WTC11 (cell line): ENCODE data around the gene CABLES1. TPM values are rescaled to one million over a fixed set of nuclear protein-coding genes. Genes with fewer than 3 reads are reported as not detected.

Experiments used
- ATAC-seq: fragments of 200-7000 bp; cut with Tn5 transposase; 2 replicates; pipeline ENCODE4 v1.10.0; 2021; ENCODE audit warnings: mild to moderate bottlenecking, moderate library complexity
- CTCF ChIA-PET: fragments of 300-600 bp; sonication (Branson Sonifier 250); formaldehyde crosslinking; loops from one replicate; lab custom pipeline; 2021; ENCODE audit warnings: antibody characterized with exemption; lab: Charles Lee
- POLR2A ChIA-PET: fragments of 350-600 bp; sonication (Branson Sonifier 250); formaldehyde crosslinking; loops from one replicate; lab custom pipeline; 2021; ENCODE audit warnings: antibody characterized with exemption; lab: Charles Lee
- DNase-seq: peaks from one replicate; pipeline ENCODE4 v3.0.0; 2021; ENCODE audit warnings: low spot score
- H3K27ac Mint-ChIP-seq: 2 replicates; pipeline ENCODE4 v1.8.0; 2021; ENCODE audit warnings: mixed read lengths
- H3K27me3 Mint-ChIP-seq: 2 replicates; pipeline ENCODE4 v1.8.0; 2021; ENCODE audit warnings: low read depth, mild to moderate bottlenecking, moderate library complexity, mixed read lengths
- H3K36me3 Mint-ChIP-seq: 2 replicates; pipeline ENCODE4 v1.8.0; 2021; ENCODE audit warnings: mixed read lengths
- H3K4me1 Mint-ChIP-seq: 2 replicates; pipeline ENCODE4 v1.8.0; 2022; ENCODE audit warnings: mixed read lengths
- H3K4me3 Mint-ChIP-seq: 2 replicates; pipeline ENCODE4 v1.8.0; 2021; ENCODE audit warnings: mild to moderate bottlenecking, moderate library complexity, mixed read lengths
- H3K9me3 Mint-ChIP-seq: 2 replicates; pipeline ENCODE4 v1.8.0; 2021; ENCODE audit warnings: mixed read lengths
- ATF3 ChIP-seq: sonication (generic); formaldehyde crosslinking; conservative IDR thresholded peaks from 2 replicates; pipeline ENCODE4 v1.8.1; 2022; ENCODE audit warnings: mild to moderate bottlenecking, missing genetic modification reagents
- CREM ChIP-seq: sonication (generic); formaldehyde crosslinking; IDR thresholded peaks from 2 replicates; pipeline ENCODE4 v1.8.1; 2022; ENCODE audit warnings: mild to moderate bottlenecking, missing genetic modification reagents, moderate library complexity
- E2F5 ChIP-seq: sonication (generic); formaldehyde crosslinking; IDR thresholded peaks from 2 replicates; pipeline ENCODE4 v1.8.1; 2022; ENCODE audit warnings: mild to moderate bottlenecking, moderate library complexity, missing genetic modification reagents
- ELF4 ChIP-seq: sonication (generic); formaldehyde crosslinking; IDR thresholded peaks from 2 replicates; pipeline ENCODE4 v1.8.1; 2022; ENCODE audit warnings: low read depth, mild to moderate bottlenecking, moderate library complexity, missing genetic modification reagents
- ESRRA ChIP-seq: sonication (generic); formaldehyde crosslinking; IDR thresholded peaks from 2 replicates; pipeline ENCODE4 v1.8.1; 2022; ENCODE audit warnings: mild to moderate bottlenecking, missing genetic modification reagents, borderline replicate concordance
- FOXK1 ChIP-seq: sonication (generic); formaldehyde crosslinking; IDR thresholded peaks from 2 replicates; pipeline ENCODE4 v1.8.0; 2022; ENCODE audit warnings: mild to moderate bottlenecking, moderate library complexity, missing genetic modification reagents
- JAZF1 ChIP-seq: fragments of 250-450 bp; sonication (Bioruptor Pico); IDR thresholded peaks from 2 replicates; pipeline ENCODE4 v1.9.0; 2021; ENCODE audit warnings: moderate library complexity, mild to moderate bottlenecking, inconsistent platforms
- MAX ChIP-seq: sonication (generic); formaldehyde crosslinking; IDR thresholded peaks from 2 replicates; pipeline ENCODE4 v1.8.0; 2022; ENCODE audit warnings: mild to moderate bottlenecking, missing genetic modification reagents
- MXD4 ChIP-seq: fragments of 250-450 bp; sonication (Bioruptor Pico); IDR thresholded peaks from 2 replicates; pipeline ENCODE4 v1.8.0; 2021; ENCODE audit warnings: mild to moderate bottlenecking, moderate library complexity, borderline replicate concordance
- OVOL2 ChIP-seq: fragments of 250-450 bp; sonication (Bioruptor Pico); IDR thresholded peaks from 2 replicates; pipeline ENCODE4 v1.9.0; 2021; ENCODE audit warnings: mild to moderate bottlenecking, borderline replicate concordance
- PRRX2 ChIP-seq: fragments of 250-450 bp; sonication (Bioruptor Pico); IDR thresholded peaks from 2 replicates; pipeline ENCODE4 v1.8.0; 2021; ENCODE audit warnings: mild to moderate bottlenecking
- SP1 ChIP-seq: sonication (generic); formaldehyde crosslinking; conservative IDR thresholded peaks from 2 replicates; pipeline ENCODE4 v1.8.1; 2022; ENCODE audit warnings: missing genetic modification reagents
- TEAD1 ChIP-seq: sonication (generic); formaldehyde crosslinking; IDR thresholded peaks from 2 replicates; pipeline ENCODE4 v1.8.0; 2022; ENCODE audit warnings: mild to moderate bottlenecking, missing genetic modification reagents
- TEAD4 ChIP-seq: sonication (generic); formaldehyde crosslinking; IDR thresholded peaks from 2 replicates; pipeline ENCODE4 v1.8.0; 2022; ENCODE audit warnings: mild to moderate bottlenecking, missing genetic modification reagents
- USF1 ChIP-seq: sonication (generic); formaldehyde crosslinking; IDR thresholded peaks from 2 replicates; pipeline ENCODE4 v1.8.0; 2022; ENCODE audit warnings: mild to moderate bottlenecking, missing genetic modification reagents
- USF2 ChIP-seq: sonication (generic); formaldehyde crosslinking; IDR thresholded peaks from 2 replicates; pipeline ENCODE4 v1.8.1; 2023; ENCODE audit warnings: mild to moderate bottlenecking, missing genetic modification reagents, moderate library complexity
- ZNF219 ChIP-seq: sonication (generic); formaldehyde crosslinking; IDR thresholded peaks from 2 replicates; pipeline ENCODE4 v1.8.0; 2023; ENCODE audit warnings: missing genetic modification reagents, mild to moderate bottlenecking, borderline replicate concordance
- ZNF425 ChIP-seq: fragments of 250-450 bp; sonication (Bioruptor Pico); conservative IDR thresholded peaks from 2 replicates; pipeline ENCODE4 v1.9.0; 2021; ENCODE audit warnings: mild to moderate bottlenecking
- total RNA-seq: library from RNA; stranded (reverse); gene quantifications from 3 replicates; pipeline ENCODE4 v1.2.3, GENCODE V29; 2021

The CABLES1 gene
- total RNA-seq, 1 experiment from 2014 or later: 17.0 TPM

GRCh38 chr18:23133860-23134779, 1.2 kb upstream of the CABLES1 start:
- H3K27me3 Mint-ChIP-seq: no peaks in the 10 kb centered on the region; the same call in 1 of the 2 replicates
- TF ChIP-seq FOXK1 (CRISPR knock-in tag) (0 out of 2 replicates have a peak, but pooled peaks have one; percentile 17), USF2 (peak; percentile 48), USF1 (peak; percentile 31; the same call in 1 of the 2 replicates), CREM (CRISPR knock-in tag) (no peak), ZNF425 (CRISPR knock-in tag) (no peak), PRRX2 (CRISPR knock-in tag) (no peak), SP1 (CRISPR knock-in tag) (peak; percentile 55; the same call in 1 of the 2 replicates), MXD4 (CRISPR knock-in tag) (no peak), OVOL2 (CRISPR knock-in tag) (no peak), ZNF219 (CRISPR knock-in tag) (no peak), JAZF1 (no peak), MAX (CRISPR knock-in tag) (peak; percentile 49; the same call in 1 of the 2 replicates), TEAD1 (CRISPR knock-in tag) (no peak), ESRRA (CRISPR knock-in tag) (no peak), E2F5 (CRISPR knock-in tag) (no peak), TEAD4 (CRISPR knock-in tag) (no peak), ELF4 (CRISPR knock-in tag) (no peak), ATF3 (CRISPR knock-in tag) (no peak)
- TF ChIP-seq, all 79 proteins: peak for 5
- H3K9me3 Mint-ChIP-seq: no peaks in the 10 kb centered on the region
- ATAC-seq: peak; percentile 72
- H3K4me3 Mint-ChIP-seq: peak overlapping the region; percentile 75
- ChIA-PET POLR2A (interaction anchor here (0.6 to 2.1 kb wide), 7 partner anchors 17 to 365 kb away, joined by 3 to 7 read pairs (median 4); no protein-coding TSS in a partner anchor), CTCF (interaction anchor here (0.7 to 6.4 kb wide), 11 partner anchors 13 to 365 kb away, joined by 3 to 76 read pairs (median 4); no protein-coding TSS in a partner anchor)
- H3K4me1 Mint-ChIP-seq: peaks cover 56% of the 10 kb centered on the region
- H3K36me3 Mint-ChIP-seq: no peaks in the 10 kb centered on the region
- peak; percentile 73 for DNase-seq
- peak overlapping the region; percentile 92 for H3K27ac Mint-ChIP-seq
